GM18909 (cell line): ENCODE data around the gene TMEM170A.
A peak's percentile ranks its signal among the peaks of the same experiment; 100 is the strongest.

Experiments
- ATAC-seq: cut with Tn5 transposase; IDR thresholded peaks from one replicate; pipeline ENCODE4 v1.9.1; 2021; ENCODE audit warnings: mild to moderate bottlenecking; ENCODE audit not compliant: unreplicated experiment, poor library complexity

Gene TMEM170A

DNA sequence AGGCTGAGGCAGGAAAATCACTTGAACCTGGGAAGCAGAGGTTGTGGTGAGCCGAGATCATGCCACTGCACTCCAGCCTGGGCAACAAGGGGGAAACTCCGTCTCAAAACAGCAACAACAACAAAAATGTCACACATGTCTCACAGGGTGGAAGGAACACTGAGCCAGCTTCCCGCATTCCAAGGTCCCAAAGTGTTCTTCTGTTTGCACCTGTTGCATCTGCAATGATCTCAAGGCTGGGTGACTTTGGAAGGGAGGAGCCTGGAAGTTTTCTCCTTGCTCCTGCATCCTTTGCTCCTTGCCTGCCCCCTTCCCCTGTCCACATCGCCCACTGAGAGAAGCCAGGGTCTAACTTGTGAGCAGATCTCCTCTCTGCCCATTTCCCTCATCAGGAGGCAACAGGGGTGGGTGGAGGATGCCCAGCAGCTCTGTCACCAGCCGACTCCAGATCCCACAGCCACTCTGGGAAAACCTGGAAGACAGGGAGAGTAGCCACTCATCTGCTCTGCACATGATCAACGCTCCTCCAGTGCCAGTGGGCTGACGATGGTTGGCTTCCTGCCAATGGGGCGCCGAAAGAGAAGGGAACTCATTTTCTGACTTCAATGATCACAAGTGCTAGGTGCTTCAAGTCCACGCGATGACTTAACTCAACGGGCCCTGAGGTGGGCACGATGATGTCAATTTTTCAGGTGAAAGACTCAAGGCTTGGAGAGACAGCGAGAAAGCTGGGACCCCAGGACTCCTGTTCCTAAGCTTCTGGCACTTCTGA lies 18.1 kb upstream of the TMEM170A start:
- no peak for ATAC-seq

DNA sequence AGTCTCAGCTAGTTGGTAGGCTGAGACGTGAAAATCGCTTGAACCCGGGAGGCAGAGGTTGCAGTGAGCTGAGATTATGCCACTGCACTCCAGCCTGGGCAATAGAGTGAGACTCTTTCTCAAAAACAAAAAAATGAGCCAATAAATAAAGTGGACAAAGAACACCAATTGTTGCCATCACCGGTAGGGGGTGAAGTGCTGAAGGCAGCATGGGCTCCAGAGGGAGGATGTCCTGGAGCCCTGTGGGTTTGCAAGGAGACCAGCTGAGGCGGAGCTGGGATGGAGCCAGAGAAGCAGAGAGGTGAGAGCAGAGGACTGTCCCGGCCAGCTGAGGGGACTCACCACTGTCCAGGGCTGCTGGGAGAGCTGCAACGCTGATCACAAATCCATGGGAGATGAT lies 17.0 kb upstream of the TMEM170A start:
- ATAC-seq: no peak

- no peak for ATAC-seq
These were observed 15.0 kb upstream of the TMEM170A start for GRCh38 chr16:75479421-75479990.

DNA sequence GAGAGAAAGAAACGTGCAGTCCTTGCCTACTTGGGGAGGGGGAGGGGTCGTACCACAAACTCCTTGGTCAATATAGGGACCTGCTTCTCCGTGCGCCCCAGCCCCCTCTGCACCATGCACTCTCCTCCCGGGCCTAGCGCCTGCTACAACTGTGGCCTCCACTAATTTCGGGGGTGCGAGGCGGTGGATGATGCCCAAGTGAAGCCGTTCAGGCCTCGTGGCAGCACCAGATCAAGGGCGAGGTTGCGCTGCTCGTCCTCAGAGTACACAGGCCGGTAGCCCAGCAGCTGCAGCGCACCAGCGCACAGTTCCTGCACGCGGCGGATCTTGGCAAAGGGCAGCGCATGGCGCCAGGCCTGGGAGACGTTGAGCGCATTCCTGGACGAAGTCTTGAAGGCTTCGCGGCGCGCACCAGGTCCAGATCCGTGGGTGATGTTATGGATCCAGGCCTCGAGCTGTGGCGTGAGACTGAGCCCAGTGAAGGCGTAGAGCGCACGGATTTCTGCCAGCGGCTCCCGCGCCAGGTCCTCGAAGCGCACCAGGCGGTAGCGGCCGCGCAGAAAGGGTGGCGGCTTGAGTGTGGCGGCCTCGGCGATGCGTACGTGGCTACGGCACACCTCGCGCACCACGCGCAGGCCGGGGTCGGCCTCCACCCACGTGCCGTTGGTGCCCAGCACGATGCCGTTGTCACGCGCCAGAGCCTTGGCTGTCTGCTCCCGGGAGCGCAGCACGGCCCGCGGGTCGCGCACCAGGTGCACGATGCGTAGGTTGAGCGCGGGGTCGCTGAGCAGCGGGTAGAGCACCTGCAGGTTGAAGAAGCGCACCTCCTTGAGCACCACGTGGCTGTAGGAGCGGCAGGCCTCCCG lies 14.2 kb upstream of the TMEM170A start:
- ATAC-seq: no peak

DNA sequence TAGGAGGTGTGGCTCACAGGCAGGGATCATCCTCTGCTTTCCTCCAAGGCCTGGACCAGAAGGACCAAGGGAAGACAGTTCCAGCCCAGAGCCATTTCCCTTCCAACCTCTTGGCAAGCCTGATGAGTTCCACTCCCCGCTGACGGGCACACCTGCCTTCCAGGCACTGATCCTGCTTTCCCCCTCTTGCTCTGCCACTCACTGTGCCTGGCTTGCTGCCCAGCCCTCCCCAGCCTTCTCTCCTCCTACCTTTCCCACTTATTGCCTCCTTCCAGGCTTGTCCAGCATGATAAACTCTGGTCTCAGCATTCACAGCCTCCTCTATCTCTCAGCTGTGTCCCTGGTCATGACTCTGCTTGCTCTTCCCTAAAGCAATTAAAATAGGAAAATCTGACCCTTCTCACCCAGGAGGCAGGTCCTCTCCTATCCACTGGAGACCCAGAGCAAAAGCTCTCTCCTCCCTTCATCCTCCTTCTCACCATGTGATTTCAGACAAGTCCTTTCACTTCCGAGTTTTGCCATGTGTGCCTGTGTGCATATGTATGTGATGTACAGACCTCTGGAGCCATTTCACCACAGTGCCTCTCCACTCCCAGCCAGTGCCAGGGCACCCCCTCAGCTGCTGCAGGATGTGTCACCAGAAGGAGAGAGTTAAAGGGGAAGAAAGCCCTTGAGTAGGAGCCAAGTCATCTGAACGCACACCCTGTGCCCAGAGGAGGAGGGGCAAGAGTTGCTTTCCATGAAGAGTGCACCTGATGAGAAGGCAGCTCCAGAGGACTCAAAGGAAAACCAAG lies 13.4 kb upstream of the TMEM170A start:
- no peak for ATAC-seq

GRCh38 chr16:75476817-75477216 lies 12.3 kb upstream of the TMEM170A start:
- ATAC-seq: no peak

DNA sequence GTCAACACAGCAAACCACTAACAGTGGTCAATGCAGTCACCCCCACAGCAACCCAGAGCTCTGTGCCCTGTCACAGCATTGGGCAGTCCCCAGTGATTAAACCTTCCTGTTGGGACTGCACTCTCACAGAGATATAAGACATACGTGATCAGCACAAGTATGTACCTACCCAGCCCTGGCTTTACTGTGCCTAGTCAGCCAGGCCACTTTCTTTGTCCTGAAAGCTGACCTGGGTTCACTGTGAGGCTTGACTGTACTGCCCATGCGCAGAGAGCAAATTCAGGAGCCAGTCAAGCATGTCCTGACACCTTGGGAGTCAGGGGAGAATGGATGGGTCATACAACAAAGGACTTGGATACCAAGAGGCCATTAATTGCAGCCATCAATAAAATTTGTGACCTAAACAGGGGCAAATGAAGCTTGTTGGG lies 10.9 kb upstream of the TMEM170A start:
- ATAC-seq: no peak

DNA sequence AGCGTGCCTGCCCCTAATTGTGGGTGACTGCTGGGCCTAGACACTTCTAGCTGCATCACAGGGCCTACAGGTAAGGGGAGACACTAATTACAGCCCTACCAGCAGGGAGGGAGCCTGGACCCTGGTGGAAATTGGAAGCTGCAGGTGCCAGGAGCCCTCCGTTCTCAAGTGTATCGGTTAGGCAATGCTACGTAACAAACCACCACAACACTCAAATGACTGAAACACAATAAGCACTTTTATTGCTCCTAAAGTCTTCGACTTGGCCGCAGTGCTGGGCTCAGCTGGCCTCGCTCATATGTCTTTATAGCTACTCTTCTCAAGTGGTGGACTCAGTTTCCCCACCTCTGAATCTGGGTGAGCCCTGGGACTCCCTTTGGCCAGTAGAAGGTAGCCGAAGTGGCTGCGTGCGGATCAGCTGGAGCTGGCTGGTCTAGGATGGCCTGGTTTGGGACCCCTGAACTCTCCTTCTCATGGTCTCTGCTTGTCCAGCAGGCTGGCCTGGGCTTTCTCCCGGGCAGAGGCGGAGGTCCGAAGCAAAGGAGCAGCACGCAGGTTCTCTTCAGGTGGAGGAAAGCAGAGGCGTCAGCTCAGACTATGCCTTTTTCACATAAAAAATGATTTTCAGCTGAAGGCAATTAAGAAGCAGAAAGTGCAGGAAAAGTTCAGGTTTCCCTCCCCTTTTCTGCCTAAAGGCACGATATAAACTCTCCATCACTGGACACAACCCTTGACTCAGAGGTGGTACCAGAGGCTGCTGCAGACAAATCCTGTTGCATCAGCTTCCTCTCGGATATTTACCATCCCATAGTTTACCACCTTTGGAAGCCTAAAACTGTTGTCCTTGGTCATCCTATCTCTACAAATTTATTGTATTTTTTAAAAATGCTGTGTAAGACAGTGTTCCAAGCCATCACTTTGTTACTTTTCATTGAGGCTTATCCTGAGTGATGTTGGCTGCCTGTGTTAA lies 8.7 kb upstream of the TMEM170A start:
- no peak for ATAC-seq

DNA sequence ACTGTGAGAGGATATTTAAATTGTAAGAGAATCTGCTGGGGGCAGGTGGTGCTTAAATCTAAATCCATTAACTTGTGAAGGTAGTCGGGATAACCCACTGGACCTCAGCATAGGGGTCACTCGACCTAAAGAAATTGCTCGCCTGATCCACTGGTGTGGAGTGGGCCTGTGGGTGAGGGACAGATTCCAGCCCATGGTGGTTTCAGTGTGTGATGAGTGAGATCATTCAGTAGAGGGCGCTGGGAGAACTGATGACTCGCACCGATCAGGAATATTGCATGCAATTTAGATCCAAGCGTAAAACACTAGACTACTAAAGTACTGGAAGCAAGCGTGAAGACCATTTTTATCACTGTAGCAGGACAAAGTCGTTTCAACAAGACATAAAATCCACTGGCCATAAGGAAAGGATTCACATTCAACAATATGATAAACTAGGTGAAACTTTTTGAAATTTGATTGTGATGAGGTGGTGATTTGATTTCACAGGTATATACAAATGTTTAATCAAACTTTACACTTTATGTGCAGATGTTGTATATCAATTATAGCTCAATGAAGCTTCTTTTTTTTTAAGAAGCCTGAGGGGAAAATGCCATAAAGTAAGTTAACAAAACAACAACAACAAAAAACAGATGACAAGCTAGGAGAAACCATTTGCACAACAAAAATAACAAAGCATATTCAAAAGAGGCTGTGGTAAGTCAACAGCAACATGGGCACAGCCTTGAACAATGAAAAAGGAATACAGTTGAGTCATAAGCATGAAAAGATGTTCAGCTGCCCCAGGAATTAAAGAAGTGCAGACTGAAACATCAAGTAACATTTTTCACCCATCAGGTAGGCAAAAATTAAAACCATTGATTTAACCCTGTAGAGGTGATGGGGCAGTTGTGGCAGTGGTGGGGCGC lies 7.5 kb upstream of the TMEM170A start:
- peak; percentile 82 for ATAC-seq

DNA sequence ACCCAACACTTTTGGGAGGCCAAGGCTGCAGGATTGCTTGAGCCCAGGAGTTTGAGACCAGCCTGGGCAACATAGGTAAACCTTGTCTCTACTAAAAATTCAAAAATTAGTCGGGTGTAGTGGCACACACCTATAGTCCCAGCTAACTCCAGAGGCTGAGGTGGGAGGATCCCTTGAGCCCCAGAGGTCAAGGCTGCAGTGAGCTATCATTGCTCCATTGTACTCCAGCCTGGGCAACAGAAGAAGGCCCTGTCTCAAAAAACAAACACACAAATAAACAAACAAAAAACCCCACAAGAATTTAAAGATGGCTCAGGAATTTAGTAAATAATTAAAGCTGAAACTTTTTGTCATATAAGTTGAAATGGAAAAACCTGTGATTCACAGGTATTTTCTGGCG lies 2.3 kb upstream of the TMEM170A start:
- no peak for ATAC-seq

DNA sequence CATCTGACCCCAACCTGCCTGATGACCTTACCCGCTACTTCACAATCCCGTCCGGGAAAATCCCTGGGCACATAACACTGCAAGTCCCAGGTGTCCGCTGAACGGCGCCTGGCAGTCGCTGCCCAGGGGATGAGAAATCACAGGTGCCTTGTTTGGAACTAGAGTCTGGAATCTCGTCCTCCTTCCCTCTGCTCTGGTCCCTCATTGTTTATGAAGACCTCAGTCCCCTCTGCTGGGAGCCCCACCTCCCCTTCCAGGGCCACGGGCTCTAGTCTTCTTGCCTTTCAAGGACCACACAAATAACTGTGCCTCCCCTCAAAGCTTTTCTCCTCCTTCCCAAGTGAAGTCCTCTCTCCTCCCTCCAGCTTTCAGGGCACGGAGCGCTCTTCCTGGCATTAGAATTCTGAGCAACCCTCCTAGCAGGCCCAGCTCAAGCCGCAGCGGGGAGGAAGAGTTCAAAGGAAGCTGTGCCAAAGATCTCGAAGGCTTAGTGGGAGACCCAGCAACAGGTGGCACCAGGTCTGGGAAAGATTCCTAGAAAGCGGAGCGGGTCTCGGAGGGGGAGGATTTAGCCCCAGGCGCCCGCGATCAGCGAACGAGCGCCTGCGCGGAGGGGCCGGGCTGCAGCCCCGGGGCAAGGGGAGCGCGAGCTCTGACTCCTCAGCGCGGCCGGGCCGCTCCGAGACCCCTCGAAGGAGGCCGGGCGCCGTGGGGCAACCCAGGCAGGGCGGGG lies 934 bp downstream of the TMEM170A start:
- ATAC-seq: peak; percentile 16

- ATAC-seq: peak; percentile 30
These were observed 1.7 kb downstream of the TMEM170A start for GRCh38 chr16:75462806-75463205.

GRCh38 chr16:75461575-75461974 lies 2.9 kb downstream of the TMEM170A start:
- no peak for ATAC-seq

DNA sequence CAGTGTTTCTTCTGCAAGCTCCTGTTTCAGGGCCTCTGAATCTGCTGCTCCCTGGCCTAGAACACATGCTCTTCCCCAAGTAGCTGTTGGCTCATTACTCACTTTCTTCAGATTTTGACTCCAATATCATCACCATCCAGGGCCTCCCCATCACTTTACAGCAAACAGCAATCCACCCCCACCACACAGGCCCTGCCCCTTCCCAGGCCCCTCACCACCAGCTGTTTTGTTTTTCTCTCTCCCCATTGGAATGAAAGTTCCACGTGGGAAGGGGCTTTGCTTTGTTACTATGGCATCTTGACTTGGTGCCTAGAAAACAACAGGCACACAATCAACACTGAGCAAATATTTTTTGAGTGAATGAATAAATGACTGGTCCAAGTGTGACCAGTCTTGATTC lies 4.0 kb downstream of the TMEM170A start:
- no peak for ATAC-seq

- no peak for ATAC-seq
These were observed 4.8 kb downstream of the TMEM170A start for GRCh38 chr16:75459691-75460090.

- ATAC-seq: no peak
These were observed 6.0 kb downstream of the TMEM170A start for GRCh38 chr16:75458439-75458838.

DNA sequence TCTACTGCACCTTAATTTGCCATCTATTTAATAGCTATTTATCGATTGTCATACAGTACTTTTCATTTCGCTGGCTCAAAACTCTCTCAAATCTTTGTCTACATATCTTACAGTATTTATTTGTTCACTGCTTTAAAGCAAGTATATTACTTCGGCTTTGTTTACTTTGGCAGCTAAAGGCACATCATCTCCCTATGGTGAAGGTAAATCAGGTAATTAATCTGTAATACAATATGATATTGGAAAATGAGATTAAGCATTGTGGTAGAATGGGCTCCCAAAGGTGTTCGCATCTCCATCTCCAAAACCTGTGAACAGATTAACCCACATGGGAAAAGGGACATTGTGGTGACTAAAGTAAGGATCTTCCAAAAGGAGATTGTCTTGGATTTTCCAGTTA lies 6.5 kb downstream of the TMEM170A start:
- no peak for ATAC-seq
